Neural progenitor cell (in vitro differentiated cells): ENCODE measurements around the gene RILPL2. TPM values are rescaled to one million over a fixed set of nuclear protein-coding genes. Genes with fewer than 3 reads are reported as not detected.
"Not testable (repeated sequence)": the region's sequence is repeated elsewhere in the genome, so short reads cannot be mapped to it uniquely, and the experiment has no call there.

Source experiments
- DNase-seq: peaks from one replicate; pipeline ENCODE4 v3.0.0-alpha.2; 2016; ENCODE audit warnings: low spot score
- H2AFZ ChIP-seq: fragments of 200-600 bp; sonication (generic); replicated peaks from 2 replicates; pipeline ENCODE4 v1.6.1; 2016; ENCODE audit warnings: antibody characterized with exemption
- H3F3A ChIP-seq: fragments of 200-600 bp; sonication (generic); 2 replicates; pipeline ENCODE4 v1.6.1; 2016; ENCODE audit warnings: antibody characterized with exemption, low read depth
- H3K27ac ChIP-seq: fragments of 200-600 bp; sonication (generic); 2 replicates; pipeline ENCODE4 v1.5.1; 2016; ENCODE audit warnings: mild to moderate bottlenecking
- H3K27me3 ChIP-seq: fragments of 200-600 bp; sonication (generic); 2 replicates; pipeline ENCODE4 v1.6.1; 2016; ENCODE audit warnings: mild to moderate bottlenecking, moderate library complexity
- H3K36me3 ChIP-seq: fragments of 200-600 bp; sonication (generic); 2 replicates; pipeline ENCODE4 v1.5.1; 2016
- H3K4me1 ChIP-seq: fragments of 200-600 bp; sonication (generic); 2 replicates; pipeline ENCODE4 v1.6.1; 2016; ENCODE audit warnings: mixed run types
- H3K4me2 ChIP-seq: fragments of 200-600 bp; sonication (generic); 2 replicates; pipeline ENCODE4 v1.6.1; 2016
- H3K4me3 ChIP-seq: fragments of 200-600 bp; sonication (generic); 2 replicates; pipeline ENCODE4 v1.5.1; 2016
- H3K79me2 ChIP-seq: fragments of 200-600 bp; sonication (generic); 2 replicates; pipeline ENCODE4 v1.6.1; 2016; ENCODE audit warnings: low read depth
- H3K9ac ChIP-seq: fragments of 200-600 bp; sonication (generic); 2 replicates; pipeline ENCODE4 v1.6.1; 2016
- H3K9me3 ChIP-seq: fragments of 200-600 bp; sonication (generic); 2 replicates; pipeline ENCODE4 v1.5.1; 2016; ENCODE audit warnings: low read depth
- H4K20me1 ChIP-seq: fragments of 200-600 bp; sonication (generic); 2 replicates; pipeline ENCODE4 v1.6.1; 2016; ENCODE audit warnings: low read depth
- H3K27ac Mint-ChIP-seq: 3 replicates; pipeline ENCODE4 v1.8.0; 2021; ENCODE audit warnings: mixed read lengths
- H3K27me3 Mint-ChIP-seq: 2 replicates; pipeline ENCODE4 v1.8.0; 2022; ENCODE audit warnings: low read depth, mild to moderate bottlenecking, inconsistent platforms, moderate library complexity, mixed read lengths; ENCODE audit not compliant: insufficient read depth
- H3K36me3 Mint-ChIP-seq: 3 replicates; pipeline ENCODE4 v1.8.0; 2021; ENCODE audit warnings: mixed read lengths
- H3K4me1 Mint-ChIP-seq: 3 replicates; pipeline ENCODE4 v1.8.0; 2021; ENCODE audit warnings: mixed read lengths
- H3K4me3 Mint-ChIP-seq: 3 replicates; pipeline ENCODE4 v1.8.0; 2021; ENCODE audit warnings: mild to moderate bottlenecking, moderate library complexity, mixed read lengths
- H3K9me3 Mint-ChIP-seq: 3 replicates; pipeline ENCODE4 v1.8.0; 2020; ENCODE audit warnings: mixed read lengths
- CTCF ChIP-seq: fragments of 200-600 bp; sonication (generic); IDR thresholded peaks from 2 replicates; pipeline ENCODE4 v1.5.1; 2017; ENCODE audit warnings: antibody characterized with exemption, mild to moderate bottlenecking
- EZH2 ChIP-seq: fragments of 200-600 bp; sonication (generic); IDR thresholded peaks from 2 replicates; pipeline ENCODE4 v1.6.1; 2017; ENCODE audit warnings: antibody characterized with exemption, mild to moderate bottlenecking, moderate library complexity
- EZH2phosphoT487 ChIP-seq: fragments of 200-600 bp; sonication (generic); IDR thresholded peaks from 2 replicates; pipeline ENCODE4 v1.6.1; 2017; ENCODE audit warnings: antibody characterized with exemption
- total RNA-seq: library from RNA; depleted of rRNA; stranded (reverse); fragments of >200 nt; gene quantifications from 2 replicates; pipeline ENCODE4 v1.2.3, GENCODE V29; 2015; ENCODE audit warnings: low replicate concordance

RILPL2 gene
- total RNA-seq, 1 donor from 2014 or later, result 1.1 TPM

- Histone ChIP-seq H2AFZ (no peak overlapping the region), H3K27ac (no peak overlapping the region), H3K27me3 (no peaks in the 10 kb centered on the region), H3K36me3 (no peaks in the 10 kb centered on the region), H3K4me1 (no peaks in the 10 kb centered on the region), H3K9me3 (no peaks in the 10 kb centered on the region), H3K9ac (no peak overlapping the region), H3K4me2 (no peak overlapping the region), H3K4me3 (no peak overlapping the region), H3F3A (peaks cover 21% of the 10 kb centered on the region), H3K79me2 (no peaks in the 10 kb centered on the region), H4K20me1 (no peaks in the 10 kb centered on the region)
- H3K36me3 Mint-ChIP-seq, result no peaks in the 10 kb centered on the region
- H3K9me3 Mint-ChIP-seq, result no peaks in the 10 kb centered on the region
- no peak overlapping the region for H3K27ac Mint-ChIP-seq
- no peak for TF ChIP-seq EZH2
- no peak for TF ChIP-seq CTCF
- no peak for TF ChIP-seq EZH2phosphoT487
- peaks cover 7% of the 10 kb centered on the region for H3K27me3 Mint-ChIP-seq
- DNase-seq, result peak; percentile 9
- H3K4me1 Mint-ChIP-seq, result peaks cover 3% of the 10 kb centered on the region
- H3K4me3 Mint-ChIP-seq, result no peak overlapping the region
Observed at GRCh38 chr12:123453165-123453564, 16.7 kb upstream of the RILPL2 start.

GRCh38 chr12:123452276-123452550, 15.7 kb upstream of the RILPL2 start:
- H3K4me3 Mint-ChIP-seq, H2AFZ ChIP-seq, H3K27me3 Mint-ChIP-seq, H3K36me3 Mint-ChIP-seq, H3K4me1 Mint-ChIP-seq, H3K79me2 ChIP-seq, H3K4me1 ChIP-seq, H3K4me2 ChIP-seq, H3K9me3 ChIP-seq, H3K27ac Mint-ChIP-seq, H3K36me3 ChIP-seq, H3K9me3 Mint-ChIP-seq, H3K27ac ChIP-seq, H3K27me3 ChIP-seq, H4K20me1 ChIP-seq, H3K4me3 ChIP-seq, DNase-seq, H3K9ac ChIP-seq: not testable (repeated sequence)
- H3F3A ChIP-seq, result peaks cover 15% of the 10 kb centered on the region

DNA sequence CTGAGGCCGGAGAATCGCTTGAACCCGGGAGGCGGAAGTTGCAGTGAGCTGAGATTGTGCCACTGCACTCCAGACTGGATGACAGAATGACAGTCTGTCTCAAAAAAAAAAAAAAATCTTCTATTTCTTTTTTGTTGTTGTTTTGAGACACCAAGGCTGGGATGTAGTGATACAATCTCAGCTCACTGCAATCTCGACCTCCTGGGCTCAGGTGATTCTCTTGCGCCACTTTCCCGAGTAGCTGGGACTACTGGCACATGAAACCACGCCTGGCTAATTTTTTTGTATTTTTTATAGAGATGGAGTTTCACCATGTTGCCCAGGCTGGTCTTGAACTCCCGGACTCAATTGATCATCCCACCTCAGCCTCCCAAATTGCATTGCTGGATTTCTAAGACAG, 14.2 kb upstream of the RILPL2 start:
- no peaks in the 10 kb centered on the region for H3K4me1 ChIP-seq
- no peaks in the 10 kb centered on the region for H3K4me1 Mint-ChIP-seq
- no peaks in the 10 kb centered on the region for H3K79me2 ChIP-seq
- H2AFZ ChIP-seq, result no peak overlapping the region
- no peaks in the 10 kb centered on the region for H4K20me1 ChIP-seq
- no peak overlapping the region for H3K4me3 Mint-ChIP-seq
- no peak overlapping the region for H3K9ac ChIP-seq
- no peaks in the 10 kb centered on the region for H3K27me3 ChIP-seq
- no peaks in the 10 kb centered on the region for H3K36me3 Mint-ChIP-seq
- H3K4me2 ChIP-seq, result no peak overlapping the region
- DNase-seq, result no peak
- no peak overlapping the region for H3K4me3 ChIP-seq
- H3K9me3 Mint-ChIP-seq, result no peaks in the 10 kb centered on the region
- H3F3A ChIP-seq, result peaks cover 11% of the 10 kb centered on the region
- TF ChIP-seq EZH2phosphoT487 (no peak), CTCF (no peak), EZH2 (no peak)
- no peaks in the 10 kb centered on the region for H3K9me3 ChIP-seq
- no peak overlapping the region for H3K27ac Mint-ChIP-seq
- H3K27me3 Mint-ChIP-seq, result peaks cover 5% of the 10 kb centered on the region
- H3K36me3 ChIP-seq, result no peaks in the 10 kb centered on the region
- H3K27ac ChIP-seq, result no peak overlapping the region

GRCh38 chr12:123449856-123450255, 13.4 kb upstream of the RILPL2 start:
- H2AFZ ChIP-seq, result no peak overlapping the region
- H3K4me1 Mint-ChIP-seq, result peaks cover under 1% of the 10 kb centered on the region
- H3K9me3 ChIP-seq, result no peaks in the 10 kb centered on the region
- no peak overlapping the region for H3K4me3 ChIP-seq
- no peaks in the 10 kb centered on the region for H3K36me3 ChIP-seq
- H3K4me1 ChIP-seq, result no peaks in the 10 kb centered on the region
- H3K4me3 Mint-ChIP-seq, result no peak overlapping the region
- TF ChIP-seq EZH2phosphoT487, result no peak
- TF ChIP-seq EZH2, result no peak
- TF ChIP-seq CTCF, result no peak
- no peak overlapping the region for H3K9ac ChIP-seq
- no peak overlapping the region for H3K4me2 ChIP-seq
- H3F3A ChIP-seq, result peaks cover 11% of the 10 kb centered on the region
- H4K20me1 ChIP-seq, result no peaks in the 10 kb centered on the region
- no peak overlapping the region for H3K27ac Mint-ChIP-seq
- no peak overlapping the region for H3K27ac ChIP-seq
- no peaks in the 10 kb centered on the region for H3K27me3 ChIP-seq
- no peaks in the 10 kb centered on the region for H3K79me2 ChIP-seq
- no peaks in the 10 kb centered on the region for H3K36me3 Mint-ChIP-seq
- peaks cover 5% of the 10 kb centered on the region for H3K27me3 Mint-ChIP-seq
- H3K9me3 Mint-ChIP-seq, result no peaks in the 10 kb centered on the region
- no peak for DNase-seq
